Liver (tissue), 9 donors: ENCODE measurements around the gene BSND. TPM values are rescaled to one million over a fixed set of nuclear protein-coding genes. Genes with fewer than 3 reads are reported as not detected.

Source experiments
- DNase-seq: peaks from one replicate; pipeline ENCODE4 v3.0.0-alpha.2; 2017; ENCODE audit warnings: low spot score
- H3K27ac ChIP-seq, 2 donors: one replicate each; pipeline ENCODE4 v1.7.0; 2013; ENCODE audit warnings: inconsistent platforms in 2 of 2, low read length in 2 of 2, control low read depth in 1 of 2, low read depth in 1 of 2, mild to moderate bottlenecking in 1 of 2
- H3K27me3 ChIP-seq, 4 donors: one replicate each; pipeline versions ENCODE4 v1.6.1 to v1.7.0; 2013; ENCODE audit warnings: low read length in 3 of 4, inconsistent platforms in 1 of 4, mild to moderate bottlenecking in 1 of 4, moderate library complexity in 1 of 4; ENCODE audit not compliant: control insufficient read depth in 4 of 4, insufficient read depth in 4 of 4
- H3K36me3 ChIP-seq, 4 donors: one replicate each; pipeline versions ENCODE4 v1.6.1 to v1.7.0; 2013; ENCODE audit warnings: low read length in 3 of 4, mild to moderate bottlenecking in 3 of 4, low read depth in 1 of 4, moderate library complexity in 1 of 4; ENCODE audit not compliant: control insufficient read depth in 4 of 4, insufficient read depth in 3 of 4
- H3K4me1 ChIP-seq, 4 donors: one replicate each; pipeline versions ENCODE4 v1.6.1 to v1.7.0; 2013; ENCODE audit warnings: low read length in 3 of 4, mild to moderate bottlenecking in 3 of 4, moderate library complexity in 1 of 4; ENCODE audit not compliant: control insufficient read depth in 4 of 4, insufficient read depth in 4 of 4
- H3K4me3 ChIP-seq, 3 donors: one replicate each; pipeline versions ENCODE4 v1.6.1 to v1.7.0; 2013; ENCODE audit warnings: low read length in 3 of 3, control low read depth in 1 of 3, low read depth in 1 of 3, mild to moderate bottlenecking in 1 of 3
- H3K9ac ChIP-seq, 2 donors: one replicate each; pipeline ENCODE4 v1.7.0; 2013; ENCODE audit warnings: low read length in 2 of 2, mild to moderate bottlenecking in 2 of 2, moderate library complexity in 2 of 2, control low read depth in 1 of 2, low read depth in 1 of 2
- H3K9me3 ChIP-seq, 4 donors: one replicate each; pipeline versions ENCODE4 v1.6.1 to v1.7.0; 2013; ENCODE audit warnings: low read length in 3 of 4; ENCODE audit not compliant: control insufficient read depth in 4 of 4
- EGR1 ChIP-seq, 2 donors: IDR thresholded peaks; 2 replicates each; pipeline ENCODE4 v1.6.1; 2016 to 2018; ENCODE audit warnings: antibody characterized with exemption in 2 of 2, low read depth in 2 of 2
- FOXA1 ChIP-seq: IDR thresholded peaks from 2 replicates; pipeline ENCODE4 v1.6.1; 2016; ENCODE audit warnings: antibody characterized with exemption
- FOXA2 ChIP-seq: IDR thresholded peaks from 2 replicates; pipeline ENCODE4 v1.6.1; 2016; ENCODE audit warnings: antibody characterized with exemption
- GABPA ChIP-seq, 2 donors: IDR thresholded peaks in 1 of 2; conservative IDR thresholded peaks in 1 of 2; 2 replicates each; pipeline ENCODE4 v1.6.1; 2016; ENCODE audit warnings: antibody characterized with exemption in 2 of 2, mild to moderate bottlenecking in 1 of 2, moderate library complexity in 1 of 2
- HNF4A ChIP-seq, 2 donors: conservative IDR thresholded peaks; 2 replicates each; pipeline ENCODE4 v1.6.1; 2016; ENCODE audit warnings: antibody characterized with exemption in 2 of 2, mild to moderate bottlenecking in 2 of 2
- JUND ChIP-seq, 2 donors: IDR thresholded peaks; 2 replicates each; pipeline ENCODE4 v1.6.1; 2016; ENCODE audit warnings: antibody characterized with exemption in 2 of 2
- RAD21 ChIP-seq, 2 donors: IDR thresholded peaks; 2 replicates each; pipeline ENCODE4 v1.6.1; 2016; ENCODE audit warnings: antibody characterized with exemption in 2 of 2, mild to moderate bottlenecking in 2 of 2
- REST ChIP-seq: IDR thresholded peaks from 2 replicates; pipeline ENCODE4 v1.6.1; 2016; ENCODE audit warnings: antibody characterized with exemption, mild to moderate bottlenecking
- RXRA ChIP-seq, 2 donors: IDR thresholded peaks; 2 replicates each; pipeline ENCODE4 v1.6.1; 2017 to 2018; ENCODE audit warnings: antibody characterized with exemption in 2 of 2, mild to moderate bottlenecking in 1 of 2
- SP1 ChIP-seq: IDR thresholded peaks from 2 replicates; pipeline ENCODE4 v1.6.1; 2018; ENCODE audit warnings: antibody characterized with exemption, mild to moderate bottlenecking
- ZBTB33 ChIP-seq: IDR thresholded peaks from 2 replicates; pipeline ENCODE4 v1.6.1; 2016; ENCODE audit warnings: antibody characterized with exemption
- WGBS: extraction: QIAGEN DNeasy Blood & Tissue Kit; methylation state at CpG from one replicate; pipeline ENCODE4 v1.1.7; 2013; 5-methylcytosine and 5-hydroxymethylcytosine counted together
- polyA plus RNA-seq, 2 donors: library from polyadenylated mRNA; stranded (reverse) in 1 of 2; unstranded in 1 of 2; fragments of 200-250 nt in 1 of 2; fragments of >200 nt in 1 of 2; fragmentation: Nextera tagmentation in 1 of 2; extraction: Ambion mirVana in 1 of 2; gene quantifications; one replicate each; pipeline versions ENCODE4 v1.2.1 to v1.2.3, GENCODE V29; 2013 to 2015
- total RNA-seq, 2 donors: library from RNA; depleted of rRNA; stranded (reverse); fragments of >200 nt; gene quantifications; one replicate each; pipeline ENCODE4 v1.2.3, GENCODE V29; 2014
- TF ChIP-seq, protein P1 (sequence below): fragments of 150-350 bp; IDR thresholded peaks from 2 replicates; pipeline ENCODE4 v1.5.1; 2017; ENCODE audit warnings: improper control_type of control experiment, low read depth, low read length; ENCODE audit not compliant: missing input control
- TF ChIP-seq, protein P2 (sequence below): IDR thresholded peaks from 2 replicates; pipeline ENCODE4 v1.6.1; 2016; ENCODE audit warnings: antibody characterized with exemption
- donor health status: healthy.
- donor health status: healthy.
- donor health status: healthy.
- donor health status: healthy.
- donor health status: healthy.

Gene BSND
- total and polyA plus RNA-seq, 4 donors = 0.14 TPM; not detected in 3

DNA sequence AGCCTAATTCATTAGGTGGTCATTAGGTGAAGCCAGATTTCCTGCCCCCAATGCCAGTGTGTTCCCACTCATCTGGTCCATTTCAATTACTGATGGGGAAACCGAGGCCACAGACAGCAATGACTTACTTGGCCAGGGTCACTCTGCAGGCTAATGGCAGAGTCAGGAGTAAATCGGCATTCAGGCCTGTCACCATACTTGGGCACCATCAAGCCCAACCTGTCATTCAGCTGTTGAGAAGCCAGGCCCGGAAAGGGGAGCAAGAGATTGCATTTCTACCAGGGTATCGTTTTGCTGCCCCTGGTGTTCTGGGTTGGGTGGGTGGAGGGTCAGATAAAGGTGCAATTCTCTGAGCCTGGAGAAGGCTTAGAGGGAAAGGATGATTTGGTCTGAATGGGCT lies 26.3 kb upstream of the BSND start:
- TF ChIP-seq FOXA2 = no peak
- Histone ChIP-seq H3K27ac (no peak overlapping the region), H3K9me3 (no peaks in the 10 kb centered on the region), H3K9ac (no peak overlapping the region), H3K4me3 (no peak overlapping the region), H3K27me3 (no peaks in the 10 kb centered on the region), H3K36me3 (no peaks in the 10 kb centered on the region), H3K4me1 (no peaks in the 10 kb centered on the region)
- DNase-seq = no peak
- WGBS = 92% methylated on average over 4 of the region's 4 CpGs

- Histone ChIP-seq H3K4me1 (no peaks in the 10 kb centered on the region), H3K27ac (no peak overlapping the region), H3K9me3 (no peaks in the 10 kb centered on the region), H3K9ac (no peak overlapping the region), H3K36me3 (no peaks in the 10 kb centered on the region), H3K4me3 (no peak overlapping the region), H3K27me3 (no peaks in the 10 kb centered on the region)
- 42% methylated on average over 5 of the region's 5 CpGs for WGBS
- TF ChIP-seq, protein P1, sequence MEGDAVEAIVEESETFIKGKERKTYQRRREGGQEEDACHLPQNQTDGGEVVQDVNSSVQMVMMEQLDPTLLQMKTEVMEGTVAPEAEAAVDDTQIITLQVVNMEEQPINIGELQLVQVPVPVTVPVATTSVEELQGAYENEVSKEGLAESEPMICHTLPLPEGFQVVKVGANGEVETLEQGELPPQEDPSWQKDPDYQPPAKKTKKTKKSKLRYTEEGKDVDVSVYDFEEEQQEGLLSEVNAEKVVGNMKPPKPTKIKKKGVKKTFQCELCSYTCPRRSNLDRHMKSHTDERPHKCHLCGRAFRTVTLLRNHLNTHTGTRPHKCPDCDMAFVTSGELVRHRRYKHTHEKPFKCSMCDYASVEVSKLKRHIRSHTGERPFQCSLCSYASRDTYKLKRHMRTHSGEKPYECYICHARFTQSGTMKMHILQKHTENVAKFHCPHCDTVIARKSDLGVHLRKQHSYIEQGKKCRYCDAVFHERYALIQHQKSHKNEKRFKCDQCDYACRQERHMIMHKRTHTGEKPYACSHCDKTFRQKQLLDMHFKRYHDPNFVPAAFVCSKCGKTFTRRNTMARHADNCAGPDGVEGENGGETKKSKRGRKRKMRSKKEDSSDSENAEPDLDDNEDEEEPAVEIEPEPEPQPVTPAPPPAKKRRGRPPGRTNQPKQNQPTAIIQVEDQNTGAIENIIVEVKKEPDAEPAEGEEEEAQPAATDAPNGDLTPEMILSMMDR = peak; percentile 20
- TF ChIP-seq FOXA1 (peak; percentile 23), EGR1 (IDR thresholded peaks at IDR 0.05; ENCODE audit: low read depth in 2 of 2) (no peak), RAD21 (IDR thresholded peaks at IDR 0.05) (peak; percentile 62 to 65), JUND (IDR thresholded peaks at IDR 0.05) (no peak), SP1 (no peak), ZBTB33 (no peak), RXRA (IDR thresholded peaks at IDR 0.05) (peak in 1 of 2 donors; percentile 6), HNF4A (conservative IDR thresholded peaks at IDR 0.05) (no peak)
- DNase-seq = no peak
These were observed 25.4 kb upstream of the BSND start for GRCh38 chr1:54973205-54973921.

- Histone ChIP-seq H3K27me3 (peaks cover 0 to 5% (median 0%) of the 10 kb centered on the region in 4 donors), H3K4me3 (no peak overlapping the region), H3K9me3 (no peaks in the 10 kb centered on the region), H3K27ac (no peak overlapping the region), H3K4me1 (peaks cover 0 to 3% (median 0%) of the 10 kb centered on the region in 4 donors), H3K9ac (no peak overlapping the region), H3K36me3 (no peaks in the 10 kb centered on the region)
- TF ChIP-seq, protein P2, sequence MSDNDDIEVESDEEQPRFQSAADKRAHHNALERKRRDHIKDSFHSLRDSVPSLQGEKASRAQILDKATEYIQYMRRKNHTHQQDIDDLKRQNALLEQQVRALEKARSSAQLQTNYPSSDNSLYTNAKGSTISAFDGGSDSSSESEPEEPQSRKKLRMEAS = no peak
- TF ChIP-seq RAD21 (IDR thresholded peaks at IDR 0.05) (no peak), GABPA (IDR thresholded peaks at IDR 0.05 in 1 of 2, conservative IDR thresholded peaks at IDR 0.05 in 1 of 2) (no peak), RXRA (IDR thresholded peaks at IDR 0.05) (no peak), REST (no peak), EGR1 (IDR thresholded peaks at IDR 0.05; ENCODE audit: low read depth in 2 of 2) (no peak)
- TF ChIP-seq, protein P1 = no peak
- no peak for DNase-seq
- WGBS = 87% methylated on average over 4 of the region's 4 CpGs
These were observed 23.2 kb upstream of the BSND start for GRCh38 chr1:54975356-54976108.
